OCI-LY1 (cell line): ENCODE results near the gene SLCO2A1.

Experiments
- H2AFZ ChIP-seq: fragments of 200-600 bp; sonication (generic), shearing (Covaris generic); 2 replicates; pipeline ENCODE4 v1.6.0; 2014; ENCODE audit warnings: antibody characterized with exemption, mild to moderate bottlenecking, low read length
- H3F3A ChIP-seq: fragments of 200-600 bp; sonication (generic), shearing (Covaris generic); 2 replicates; pipeline ENCODE4 v1.6.0; 2014; ENCODE audit warnings: mild to moderate bottlenecking, antibody characterized with exemption, low read length, moderate library complexity; ENCODE audit not compliant: insufficient read depth
- H3K27ac ChIP-seq: fragments of 200-600 bp; sonication (generic); 2 replicates; pipeline ENCODE4 v1.5.1; 2014; ENCODE audit warnings: low read length, mixed run types, mild to moderate bottlenecking, low read depth; ENCODE audit not compliant: poor library complexity, severe bottlenecking
- H3K27me3 ChIP-seq: fragments of 200-600 bp; sonication (generic); 2 replicates; pipeline ENCODE4 v1.6.0; 2014; ENCODE audit warnings: antibody characterized with exemption, mild to moderate bottlenecking, low read length, moderate library complexity; ENCODE audit not compliant: insufficient read depth
- H3K36me3 ChIP-seq: fragments of 200-600 bp; sonication (generic); 2 replicates; pipeline ENCODE4 v1.6.1; 2014; ENCODE audit warnings: mild to moderate bottlenecking, antibody characterized with exemption, low read length, moderate library complexity, mixed read lengths; ENCODE audit not compliant: insufficient read depth
- H3K4me1 ChIP-seq: fragments of 200-600 bp; sonication (generic); 2 replicates; pipeline ENCODE4 v1.5.1; 2014; ENCODE audit warnings: mild to moderate bottlenecking, low read length, moderate library complexity; ENCODE audit not compliant: insufficient read depth, severe bottlenecking
- H3K4me2 ChIP-seq: fragments of 200-600 bp; sonication (generic), shearing (Covaris generic); 2 replicates; pipeline ENCODE4 v1.6.1; 2014; ENCODE audit warnings: low read length
- H3K4me3 ChIP-seq: fragments of 200-600 bp; sonication (generic); 2 replicates; pipeline ENCODE4 v1.5.1; 2014; ENCODE audit warnings: low read length, low read depth, mild to moderate bottlenecking, mixed read lengths; ENCODE audit not compliant: poor library complexity, severe bottlenecking
- H3K79me2 ChIP-seq: fragments of 200-600 bp; shearing (Covaris generic); 2 replicates; pipeline ENCODE4 v1.6.1; 2016; ENCODE audit warnings: mixed run types, low read length, mixed read lengths; ENCODE audit not compliant: insufficient read depth
- H3K9ac ChIP-seq: fragments of 200-600 bp; sonication (generic), shearing (Covaris generic); 2 replicates; pipeline ENCODE4 v1.6.1; 2014; ENCODE audit warnings: mild to moderate bottlenecking, low read length, mixed read lengths
- H3K9me2 ChIP-seq: fragments of 200-600 bp; sonication (generic), shearing (Covaris generic); 2 replicates; pipeline ENCODE4 v1.6.1; 2014; ENCODE audit warnings: low read depth, mild to moderate bottlenecking, low read length, mixed read lengths
- H3K9me3 ChIP-seq: fragments of 200-600 bp; shearing (Covaris generic); 2 replicates; pipeline ENCODE4 v1.6.1; 2014; ENCODE audit warnings: low read length, mixed read lengths
- H4K20me1 ChIP-seq: fragments of 200-600 bp; sonication (generic), shearing (Covaris generic); 2 replicates; pipeline ENCODE4 v1.6.0; 2016; ENCODE audit warnings: mild to moderate bottlenecking, low read length; ENCODE audit not compliant: insufficient read depth
- CTCF ChIP-seq: fragments of 200-600 bp; sonication (generic), shearing (Covaris generic); IDR thresholded peaks from 2 replicates; pipeline ENCODE4 v1.5.1; 2017; ENCODE audit warnings: mild to moderate bottlenecking, antibody characterized with exemption, low read length, moderate library complexity, mixed read lengths
- EZH2 ChIP-seq: fragments of 200-600 bp; sonication (generic), shearing (Covaris generic); IDR thresholded peaks from 2 replicates; pipeline ENCODE4 v1.8.0; 2017; ENCODE audit warnings: borderline replicate concordance, mixed run types, mild to moderate bottlenecking, antibody characterized with exemption, low read length, moderate library complexity, mixed read lengths

The SLCO2A1 gene

GRCh38 chr3:133928136-133928893, 101.4 kb downstream of the SLCO2A1 start:
- no peak for TF ChIP-seq CTCF
- TF ChIP-seq EZH2, result no peak
- Histone ChIP-seq H3K4me1 (peaks cover 5% of the 10 kb centered on the region), H3K79me2 (no peaks in the 10 kb centered on the region), H3F3A (no peaks in the 10 kb centered on the region), H3K9me2 (no peaks in the 10 kb centered on the region), H3K36me3 (no peaks in the 10 kb centered on the region), H3K9ac (no peak overlapping the region; the same call in 1 of the 2 replicates), H3K27ac (no peak overlapping the region), H3K4me3 (peak overlapping the region; percentile 38), H3K4me2 (peak overlapping the region; percentile 72), H3K27me3 (0 out of 2 replicates have a peak, but pooled peaks cover 7% of the 10 kb centered on the region), H4K20me1 (no peaks in the 10 kb centered on the region), H2AFZ (no peak overlapping the region), H3K9me3 (no peaks in the 10 kb centered on the region)

GRCh38 chr3:133927540-133928066, 102.1 kb downstream of the SLCO2A1 start:
- H3K9me2 ChIP-seq, result no peaks in the 10 kb centered on the region
- H2AFZ ChIP-seq, result no peak overlapping the region
- no peaks in the 10 kb centered on the region for H3K36me3 ChIP-seq
- H3K27ac ChIP-seq, result no peak overlapping the region
- peak overlapping the region; percentile 32; the same call in 1 of the 2 replicates for H3K9ac ChIP-seq
- H3K27me3 ChIP-seq, result 0 out of 2 replicates have a peak, but pooled peaks cover 7% of the 10 kb centered on the region
- no peaks in the 10 kb centered on the region for H4K20me1 ChIP-seq
- TF ChIP-seq EZH2 (no peak), CTCF (peak; percentile 76)
- peak overlapping the region; percentile 72 for H3K4me2 ChIP-seq
- peaks cover 5% of the 10 kb centered on the region for H3K4me1 ChIP-seq
- H3K4me3 ChIP-seq, result peak overlapping the region; percentile 52
- H3K79me2 ChIP-seq, result no peaks in the 10 kb centered on the region
- H3F3A ChIP-seq, result no peaks in the 10 kb centered on the region
- H3K9me3 ChIP-seq, result no peaks in the 10 kb centered on the region

- TF ChIP-seq EZH2 (no peak), CTCF (no peak)
- peaks cover 5% of the 10 kb centered on the region for H3K4me1 ChIP-seq
- peak overlapping the region; percentile 32; the same call in 1 of the 2 replicates for H3K9ac ChIP-seq
- no peak overlapping the region for H2AFZ ChIP-seq
- H4K20me1 ChIP-seq, result no peaks in the 10 kb centered on the region
- H3K27ac ChIP-seq, result no peak overlapping the region
- H3K9me2 ChIP-seq, result no peaks in the 10 kb centered on the region
- no peaks in the 10 kb centered on the region for H3K79me2 ChIP-seq
- H3F3A ChIP-seq, result no peaks in the 10 kb centered on the region
- H3K4me2 ChIP-seq, result peak overlapping the region; percentile 72
- no peaks in the 10 kb centered on the region for H3K36me3 ChIP-seq
- H3K9me3 ChIP-seq, result no peaks in the 10 kb centered on the region
- 0 out of 2 replicates have a peak, but pooled peaks cover 7% of the 10 kb centered on the region for H3K27me3 ChIP-seq
- peak overlapping the region; percentile 52 for H3K4me3 ChIP-seq
These were observed 102.8 kb downstream of the SLCO2A1 start for GRCh38 chr3:133926736-133927539.
